ENCODE data around the gene PTPRJ. TPM values are rescaled to one million over a fixed set of nuclear protein-coding genes. Genes with fewer than 3 reads are reported as not detected.

The PTPRJ gene
- total and polyA plus RNA-seq, 2 donors (not counting 3 experiments of a cell fraction or from before 2014, with no cell fraction given), result 3.1 to 7.7 TPM

- ChIA-PET CTCF (interaction anchor here (1.4 kb wide), 1 partner anchor 9 kb away, joined by 3 read pairs; no protein-coding TSS in a partner anchor), POLR2A (no interaction called here)
- DNase-seq (ENCODE audit: low read depth, low spot score), result no peak
- Histone ChIP-seq H4K20me1 (replicated peaks; ENCODE audit: control insufficient read depth, extremely low read depth, insufficient read depth, low read length) (no peaks in the 10 kb centered on the region), H2AFZ (ENCODE audit: low read depth, low read length) (no peak overlapping the region), H3K27ac (ENCODE audit: insufficient read depth, low read depth, low read length) (no peak overlapping the region), H3K4me3 (replicated peaks in 1 of 3; ENCODE audit: insufficient read depth in 1 of 3, low read depth in 1 of 3, low read length in 3 of 3) (no peak overlapping the region), H3K36me3 (ENCODE audit: control insufficient read depth in 2 of 2, extremely low read depth in 1 of 2, insufficient read depth in 2 of 2, low read length in 2 of 2) (no peaks in the 10 kb centered on the region), H3K9me3 (replicated peaks; ENCODE audit: control insufficient read depth, insufficient read depth, low read length) (no peaks in the 10 kb centered on the region), H3K9ac (replicated peaks; ENCODE audit: extremely low read depth, insufficient read depth, low read length) (no peak overlapping the region), H3K4me2 (ENCODE audit: insufficient read depth, low read length) (no peak overlapping the region), H3K9me1 (replicated peaks; ENCODE audit: control insufficient read depth, extremely low read depth, insufficient read depth, low read length) (no peaks in the 10 kb centered on the region), H3K27me3 (ENCODE audit: control insufficient read depth in 2 of 2, insufficient read depth in 2 of 2, low read length in 2 of 2) (no peaks in the 10 kb centered on the region), H3K79me2 (ENCODE audit: control insufficient read depth, insufficient read depth, low read length) (no peaks in the 10 kb centered on the region), H3K4me1 (ENCODE audit: control insufficient read depth, extremely low read depth, insufficient read depth, low read length) (no peaks in the 10 kb centered on the region)
- intact Hi-C loops (cut with micrococcal nuclease) (no loop called here), dilution Hi-C loops (cut with MboI; ENCODE audit: extremely low pct_ligation_motif_present, low sequenced_read_pairs) (no loop called here)
- TF ChIP-seq FOS (IDR thresholded peaks at IDR 0.05; ENCODE audit: borderline replicate concordance, insufficient read depth, low read length) (no peak), GATA2 (IDR thresholded peaks at IDR 0.05; ENCODE audit: insufficient read depth, insufficient read length, low read depth, low read length) (no peak), POLR2A (IDR thresholded peaks at IDR 0.05; ENCODE audit: low read depth, low read length) (no peak), JUN (IDR thresholded peaks at IDR 0.05; ENCODE audit: borderline replicate concordance, insufficient read depth, insufficient read length, low read depth) (no peak), POLR2AphosphoS5 (IDR thresholded peaks at IDR 0.05; ENCODE audit: insufficient read depth, low read depth, low read length) (no peak), MYC (IDR thresholded peaks at IDR 0.05; ENCODE audit: low read depth, low read length) (no peak), EZH2 (IDR thresholded peaks at IDR 0.05; ENCODE audit: borderline replicate concordance, low read depth, low read length, severe bottlenecking) (no peak)
- TF ChIP-seq, protein P1, sequence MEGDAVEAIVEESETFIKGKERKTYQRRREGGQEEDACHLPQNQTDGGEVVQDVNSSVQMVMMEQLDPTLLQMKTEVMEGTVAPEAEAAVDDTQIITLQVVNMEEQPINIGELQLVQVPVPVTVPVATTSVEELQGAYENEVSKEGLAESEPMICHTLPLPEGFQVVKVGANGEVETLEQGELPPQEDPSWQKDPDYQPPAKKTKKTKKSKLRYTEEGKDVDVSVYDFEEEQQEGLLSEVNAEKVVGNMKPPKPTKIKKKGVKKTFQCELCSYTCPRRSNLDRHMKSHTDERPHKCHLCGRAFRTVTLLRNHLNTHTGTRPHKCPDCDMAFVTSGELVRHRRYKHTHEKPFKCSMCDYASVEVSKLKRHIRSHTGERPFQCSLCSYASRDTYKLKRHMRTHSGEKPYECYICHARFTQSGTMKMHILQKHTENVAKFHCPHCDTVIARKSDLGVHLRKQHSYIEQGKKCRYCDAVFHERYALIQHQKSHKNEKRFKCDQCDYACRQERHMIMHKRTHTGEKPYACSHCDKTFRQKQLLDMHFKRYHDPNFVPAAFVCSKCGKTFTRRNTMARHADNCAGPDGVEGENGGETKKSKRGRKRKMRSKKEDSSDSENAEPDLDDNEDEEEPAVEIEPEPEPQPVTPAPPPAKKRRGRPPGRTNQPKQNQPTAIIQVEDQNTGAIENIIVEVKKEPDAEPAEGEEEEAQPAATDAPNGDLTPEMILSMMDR (IDR thresholded peaks at IDR 0.05; ENCODE audit: extremely low read depth in 1 of 2, insufficient read depth in 1 of 2, low read depth in 1 of 2, low read length in 2 of 2), result no peak
- TF ChIP-seq, protein P2, sequence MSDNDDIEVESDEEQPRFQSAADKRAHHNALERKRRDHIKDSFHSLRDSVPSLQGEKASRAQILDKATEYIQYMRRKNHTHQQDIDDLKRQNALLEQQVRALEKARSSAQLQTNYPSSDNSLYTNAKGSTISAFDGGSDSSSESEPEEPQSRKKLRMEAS (IDR thresholded peaks at IDR 0.05; ENCODE audit: insufficient read depth, insufficient read length), result no peak
- FAIRE-seq, result no peak
- no TSS peak for BruUV-seq (replicated peaks)
Observed at GRCh38 chr11:48180627-48181026, 200.3 kb downstream of the PTPRJ start.

All from endothelial cell of umbilical vein (primary cell).